SK-N-SH treated with all-trans-retinoic acid at 6 μM for 48 hours (cell line): ENCODE data around the gene COL17A1.

ENCODE experiments used
- BACH2 ChIP-seq: fragments of 250-450 bp; sonication (Bioruptor Pico); IDR thresholded peaks from 2 replicates; pipeline ENCODE4 v1.9.0; 2021; ENCODE audit warnings: mild to moderate bottlenecking, borderline replicate concordance
- CSDC2 ChIP-seq: fragments of 250-450 bp; sonication (Bioruptor Pico); IDR thresholded peaks from 2 replicates; pipeline ENCODE4 v1.5.0; 2020; ENCODE audit warnings: mild to moderate bottlenecking, moderate library complexity
- ESRRG ChIP-seq: fragments of 250-450 bp; sonication (Bioruptor Pico); IDR thresholded peaks from 2 replicates; pipeline ENCODE4 v1.6.1; 2021; ENCODE audit warnings: mild to moderate bottlenecking
- GLIS3 ChIP-seq: fragments of 250-450 bp; sonication (Bioruptor Pico); IDR thresholded peaks from 2 replicates; pipeline ENCODE4 v1.5.0; 2020; ENCODE audit warnings: mild to moderate bottlenecking, moderate library complexity
- ISL1 ChIP-seq: fragments of 250-450 bp; sonication (Bioruptor Pico); IDR thresholded peaks from 2 replicates; pipeline ENCODE4 v2.1.2; 2022; ENCODE audit warnings: mild to moderate bottlenecking, moderate library complexity
- OSR1 ChIP-seq: fragments of 250-450 bp; sonication (Bioruptor Pico); IDR thresholded peaks from 2 replicates; pipeline ENCODE4 v1.8.0; 2022; ENCODE audit warnings: moderate library complexity, mild to moderate bottlenecking, inconsistent platforms
- POU6F1 ChIP-seq: fragments of 250-450 bp; sonication (Bioruptor Pico); IDR thresholded peaks from 2 replicates; pipeline ENCODE4 v1.8.0; 2021; ENCODE audit warnings: low read depth, mild to moderate bottlenecking, moderate library complexity, borderline replicate concordance
- PPARA ChIP-seq: fragments of 250-450 bp; sonication (Bioruptor Pico); IDR thresholded peaks from 2 replicates; pipeline ENCODE4 v1.5.0; 2020; ENCODE audit warnings: mild to moderate bottlenecking, borderline replicate concordance
- RARB ChIP-seq: fragments of 250-450 bp; sonication (Bioruptor Pico); IDR thresholded peaks from 2 replicates; pipeline ENCODE4 v1.8.0; 2021; ENCODE audit warnings: mild to moderate bottlenecking, moderate library complexity
- SNAI2 ChIP-seq: fragments of 250-450 bp; sonication (Bioruptor Pico); IDR thresholded peaks from 2 replicates; pipeline ENCODE4 v1.5.0; 2020; ENCODE audit warnings: mild to moderate bottlenecking, moderate library complexity
- ZFP3 ChIP-seq: fragments of 250-450 bp; sonication (Bioruptor Pico); IDR thresholded peaks from 2 replicates; pipeline ENCODE4 v1.5.0; 2020; ENCODE audit warnings: mild to moderate bottlenecking, moderate library complexity
- ZFP30 ChIP-seq: fragments of 450-650 bp; formaldehyde crosslinking; IDR thresholded peaks from 2 replicates; pipeline ENCODE4 v1.5.0; 2022; ENCODE audit warnings: mild to moderate bottlenecking, moderate library complexity
- ZNF565 ChIP-seq: fragments of 450-650 bp; formaldehyde crosslinking; conservative IDR thresholded peaks from 2 replicates; pipeline ENCODE4 v1.5.0; 2020; ENCODE audit warnings: low read depth, mild to moderate bottlenecking, moderate library complexity
- ZNF8 ChIP-seq: fragments of 450-650 bp; formaldehyde crosslinking; IDR thresholded peaks from 2 replicates; pipeline ENCODE4 v1.5.0; 2020; ENCODE audit warnings: mild to moderate bottlenecking, moderate library complexity

- TF ChIP-seq BACH2 (CRISPR knock-in tag) = no peak
- TF ChIP-seq RARB (CRISPR knock-in tag) = no peak
- no peak for TF ChIP-seq SNAI2 (CRISPR knock-in tag)
- TF ChIP-seq OSR1 (CRISPR knock-in tag) = no peak
- no peak for TF ChIP-seq ZNF565 (CRISPR knock-in tag)
- TF ChIP-seq ISL1 (CRISPR knock-in tag) = no peak
- TF ChIP-seq CSDC2 (CRISPR knock-in tag) = no peak
- no peak for TF ChIP-seq ZNF8
- TF ChIP-seq GLIS3 (CRISPR knock-in tag) = no peak
- TF ChIP-seq PPARA (CRISPR knock-in tag) = no peak
- no peak for TF ChIP-seq POU6F1
- no peak for TF ChIP-seq ZFP3 (CRISPR knock-in tag)
- no peak for TF ChIP-seq ZFP30
- TF ChIP-seq ESRRG (CRISPR knock-in tag) = no peak
Observed at GRCh38 chr10:104040862-104041789, 44.6 kb downstream of the COL17A1 start.
